ENCODE measurements around the gene SHISA5. TPM values are rescaled to one million over a fixed set of nuclear protein-coding genes. Genes with fewer than 3 reads are reported as not detected.
"Not testable (repeated sequence)": the region's sequence is repeated elsewhere in the genome, so short reads cannot be mapped to it uniquely, and the experiment has no call there.

SHISA5 gene
- total RNA-seq, 1 donor from 2014 or later = 218 TPM

DNA sequence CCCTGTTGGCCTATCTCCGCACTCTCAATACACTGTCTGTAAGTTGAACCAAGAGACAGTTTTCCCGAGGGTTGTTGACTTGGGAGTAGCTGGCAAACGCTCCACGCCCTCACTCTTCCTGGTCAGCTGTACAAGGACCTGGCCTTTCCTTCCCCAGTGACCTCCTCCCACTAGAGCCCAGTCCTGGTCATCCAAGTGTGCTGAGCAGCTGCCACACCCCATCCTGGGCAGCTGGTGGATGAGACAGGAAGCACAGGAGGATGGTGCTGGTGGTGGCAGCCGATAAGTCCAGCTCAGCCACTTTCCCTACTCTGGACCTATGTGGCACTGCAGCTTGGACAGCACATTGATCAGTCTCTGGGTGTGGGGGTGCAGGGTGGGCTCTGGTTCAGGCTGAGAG lies 32.8 kb upstream of the SHISA5 start:
- TF ChIP-seq, protein P1, sequence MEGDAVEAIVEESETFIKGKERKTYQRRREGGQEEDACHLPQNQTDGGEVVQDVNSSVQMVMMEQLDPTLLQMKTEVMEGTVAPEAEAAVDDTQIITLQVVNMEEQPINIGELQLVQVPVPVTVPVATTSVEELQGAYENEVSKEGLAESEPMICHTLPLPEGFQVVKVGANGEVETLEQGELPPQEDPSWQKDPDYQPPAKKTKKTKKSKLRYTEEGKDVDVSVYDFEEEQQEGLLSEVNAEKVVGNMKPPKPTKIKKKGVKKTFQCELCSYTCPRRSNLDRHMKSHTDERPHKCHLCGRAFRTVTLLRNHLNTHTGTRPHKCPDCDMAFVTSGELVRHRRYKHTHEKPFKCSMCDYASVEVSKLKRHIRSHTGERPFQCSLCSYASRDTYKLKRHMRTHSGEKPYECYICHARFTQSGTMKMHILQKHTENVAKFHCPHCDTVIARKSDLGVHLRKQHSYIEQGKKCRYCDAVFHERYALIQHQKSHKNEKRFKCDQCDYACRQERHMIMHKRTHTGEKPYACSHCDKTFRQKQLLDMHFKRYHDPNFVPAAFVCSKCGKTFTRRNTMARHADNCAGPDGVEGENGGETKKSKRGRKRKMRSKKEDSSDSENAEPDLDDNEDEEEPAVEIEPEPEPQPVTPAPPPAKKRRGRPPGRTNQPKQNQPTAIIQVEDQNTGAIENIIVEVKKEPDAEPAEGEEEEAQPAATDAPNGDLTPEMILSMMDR (IDR thresholded peaks at IDR 0.05) = no peak
- Histone ChIP-seq H3K36me3 (peaks cover 21 to 44% of the 10 kb centered on the region in 2 donors), H3K27me3 (no peaks in the 10 kb centered on the region), H3K9me3 (no peaks in the 10 kb centered on the region), H3K27ac (no peak overlapping the region), H3K4me3 (no peak overlapping the region), H3K4me1 (no peaks in the 10 kb centered on the region)
- intact Hi-C loops (cut with DNase I) = no loop called here
- DNase-seq (ENCODE audit: low spot score in 2 of 2) = no peak

DNA sequence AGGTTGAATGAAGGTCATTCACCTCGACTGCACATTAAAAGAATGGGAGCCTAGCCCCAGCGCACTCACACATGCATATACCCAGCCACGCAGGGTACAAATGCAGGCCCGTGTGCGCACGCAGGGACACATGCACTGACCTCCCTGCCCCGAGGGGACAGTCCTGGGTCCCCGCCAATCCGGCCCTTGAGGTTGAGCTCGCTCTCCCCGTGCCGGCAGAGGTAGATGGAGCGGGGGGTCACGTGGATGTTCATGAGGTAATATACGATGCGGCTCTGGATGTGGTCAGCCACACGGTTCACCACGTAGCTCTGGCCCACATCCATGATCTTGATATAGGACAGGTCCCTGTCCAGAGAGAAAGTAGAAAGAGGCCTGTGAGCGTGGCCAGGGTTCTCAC lies 32.1 kb upstream of the SHISA5 start:
- H3K27ac ChIP-seq = no peak overlapping the region
- no peak for DNase-seq (ENCODE audit: low spot score in 2 of 2)
- H3K4me3 ChIP-seq = no peak overlapping the region
- intact Hi-C loops (cut with DNase I) = no loop called here
- H3K4me1 ChIP-seq = no peaks in the 10 kb centered on the region
- TF ChIP-seq, protein P1 (IDR thresholded peaks at IDR 0.05) = no peak
- H3K9me3 ChIP-seq = no peaks in the 10 kb centered on the region
- peaks cover 21 to 44% of the 10 kb centered on the region in 2 donors for H3K36me3 ChIP-seq
- no peaks in the 10 kb centered on the region for H3K27me3 ChIP-seq

DNA sequence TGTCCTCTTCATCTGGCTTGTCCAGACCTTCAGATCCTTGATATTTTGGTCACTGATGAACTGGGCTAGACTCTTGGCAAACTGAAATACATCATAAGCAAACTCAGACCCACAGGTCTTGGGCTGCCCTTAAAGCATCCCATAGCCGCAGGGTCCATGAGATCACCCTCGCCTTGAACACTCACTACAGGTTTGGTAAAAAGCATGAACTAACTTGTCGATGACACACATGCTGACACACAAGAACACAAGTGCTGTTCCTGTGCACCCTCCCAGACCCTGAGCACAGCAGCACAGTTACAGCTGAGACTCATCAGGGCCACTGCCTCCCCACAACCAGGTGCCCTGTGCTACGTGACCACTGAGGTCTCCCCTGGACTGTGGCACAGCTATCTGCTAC lies 31.6 kb upstream of the SHISA5 start:
- Histone ChIP-seq H3K27me3 (no peaks in the 10 kb centered on the region), H3K4me3 (no peak overlapping the region), H3K9me3 (no peaks in the 10 kb centered on the region), H3K4me1 (no peaks in the 10 kb centered on the region), H3K27ac (no peak overlapping the region), H3K36me3 (peaks cover 21 to 44% of the 10 kb centered on the region in 2 donors)
- intact Hi-C loops (cut with DNase I) = no loop called here
- DNase-seq (ENCODE audit: low spot score in 2 of 2) = no peak
- TF ChIP-seq, protein P1 (IDR thresholded peaks at IDR 0.05) = no peak

DNA sequence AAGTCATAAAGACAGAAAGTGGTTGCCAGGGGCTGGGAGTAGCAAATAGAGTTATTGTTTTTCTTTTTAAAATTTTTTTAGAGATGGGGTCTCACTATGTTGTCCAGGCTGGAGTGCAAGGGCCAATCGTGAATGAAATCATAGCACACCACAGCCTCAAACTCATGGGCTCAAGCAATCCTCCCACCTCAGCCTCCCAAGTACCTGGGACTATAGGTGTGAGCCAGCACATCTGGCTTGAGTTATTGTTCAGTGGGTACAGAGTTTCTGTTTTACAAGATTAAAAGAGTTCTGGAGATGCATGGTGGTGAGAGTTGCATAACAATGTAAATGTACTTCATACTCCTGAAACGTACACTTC lies 29.0 kb upstream of the SHISA5 start:
- no peak overlapping the region for H3K27ac ChIP-seq
- intact Hi-C loops (cut with DNase I) = no loop called here
- no peaks in the 10 kb centered on the region for H3K4me1 ChIP-seq
- no peaks in the 10 kb centered on the region for H3K27me3 ChIP-seq
- TF ChIP-seq, protein P1 (IDR thresholded peaks at IDR 0.05) = no peak
- no peak for DNase-seq (ENCODE audit: low spot score in 2 of 2)
- H3K36me3 ChIP-seq = peaks cover 17 to 32% of the 10 kb centered on the region in 2 donors
- H3K9me3 ChIP-seq = no peaks in the 10 kb centered on the region
- H3K4me3 ChIP-seq = no peak overlapping the region

DNA sequence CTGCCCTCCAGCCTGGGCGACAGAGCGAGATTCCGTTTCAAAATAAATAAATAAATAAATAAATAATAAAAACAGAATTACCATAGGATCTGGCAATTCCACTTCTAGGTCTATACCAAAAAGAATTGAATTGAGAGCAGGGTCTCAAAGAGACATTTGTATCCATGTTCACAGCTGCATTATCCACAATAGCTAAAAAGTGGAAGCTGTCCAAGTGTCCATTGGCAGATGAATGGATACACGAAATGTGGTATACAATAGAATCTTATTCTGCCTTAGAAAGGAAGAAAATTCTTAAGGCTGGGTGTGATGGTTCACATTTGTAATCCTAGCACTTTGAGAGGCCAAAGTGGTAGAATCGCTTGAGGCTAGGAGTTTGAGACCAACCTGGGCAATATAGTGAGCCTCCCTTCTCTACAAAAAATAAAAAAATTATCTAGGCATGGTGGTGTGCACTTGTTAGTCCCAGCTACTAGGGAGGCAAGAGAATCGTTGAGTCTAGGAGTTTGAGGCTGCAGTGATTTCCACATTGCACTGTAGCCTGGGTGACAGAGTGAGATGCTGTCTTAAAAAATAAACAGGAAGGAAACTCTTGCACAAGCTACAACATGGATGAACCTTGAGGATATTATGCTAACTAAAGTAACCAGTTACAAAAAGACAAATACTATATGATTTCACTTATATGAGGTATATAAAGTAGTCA lies 28.4 kb upstream of the SHISA5 start:
- no peaks in the 10 kb centered on the region for H3K9me3 ChIP-seq
- H3K27me3 ChIP-seq = no peaks in the 10 kb centered on the region
- intact Hi-C loops (cut with DNase I) = no loop called here
- H3K4me3 ChIP-seq = no peak overlapping the region
- DNase-seq (ENCODE audit: low spot score in 2 of 2) = no peak
- peaks cover 17 to 35% of the 10 kb centered on the region in 2 donors for H3K36me3 ChIP-seq
- no peaks in the 10 kb centered on the region for H3K4me1 ChIP-seq
- TF ChIP-seq, protein P1 (IDR thresholded peaks at IDR 0.05) = no peak
- H3K27ac ChIP-seq = no peak overlapping the region

DNA sequence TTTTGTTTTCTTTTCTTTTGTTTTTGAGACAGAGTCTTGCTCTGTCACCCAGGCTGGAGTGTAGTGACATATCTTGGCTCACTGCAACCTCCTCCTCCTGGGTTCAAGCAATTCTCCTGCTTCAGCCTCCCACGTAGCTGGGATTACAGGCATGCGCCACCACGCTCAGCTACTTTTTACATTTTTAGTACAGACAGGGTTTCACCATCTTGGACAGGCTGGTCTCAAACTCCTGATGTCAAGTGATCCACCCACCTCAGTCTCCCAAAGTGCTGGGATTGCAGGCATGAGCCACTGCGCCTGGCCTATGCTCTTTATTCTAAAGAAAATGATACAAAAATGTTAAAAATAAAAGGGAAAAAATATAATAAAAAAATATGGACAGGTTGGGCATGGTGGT lies 26.7 kb upstream of the SHISA5 start:
- intact Hi-C loops (cut with DNase I); H3K27me3 ChIP-seq; H3K4me3 ChIP-seq; H3K27ac ChIP-seq; H3K4me1 ChIP-seq; DNase-seq (ENCODE audit: low spot score in 2 of 2); H3K9me3 ChIP-seq: not testable (repeated sequence)
- H3K36me3 ChIP-seq = peaks cover 3 to 19% of the 10 kb centered on the region in 2 donors
